Stimulated activated CD8-positive, alpha-beta memory T cell treated with anti-CD3 and anti-CD28 coated beads, Interleukin-7, amount 100 ng/mL, for 4 hours (primary cell): ENCODE data around the gene OR51L1.

Experiments
- DNase-seq, 2 donors: peaks; one replicate each; pipeline ENCODE4 v3.0.0-alpha.2; 2020; ENCODE audit warnings: low read depth in 2 of 2

The OR51L1 gene

GRCh38 chr11:5046754-5047330 is 52.2 kb downstream of the OR51L1 start:
- no peak for DNase-seq
